ENCODE results near the gene C1orf210. TPM values are rescaled to one million over a fixed set of nuclear protein-coding genes. Genes with fewer than 3 reads are reported as not detected.

C1orf210 gene
- total RNA-seq, 2 donors from 2014 or later = 6.6 to 11.7 TPM

GRCh38 chr1:43256675-43257570 lies 28.5 kb downstream of the C1orf210 start:
- H3K4me3 ChIP-seq = no peak overlapping the region
- 58% methylated on average over 8 of the region's 8 CpGs for WGBS, 2 donors
- H3K27me3 ChIP-seq = no peaks in the 10 kb centered on the region
- peak overlapping the region; percentile 69 to 74 (median 72) for H3K27ac ChIP-seq
- TF ChIP-seq POLR2A (IDR thresholded peaks at IDR 0.05) (no peak), CTCF (IDR thresholded peaks at IDR 0.05) (no peak)
- intact Hi-C loops (cut with DNase I) = no loop called here
- H3K36me3 ChIP-seq (replicated peaks in 1 of 2; ENCODE audit: insufficient read depth in 1 of 2, low read depth in 2 of 2) = no peaks in the 10 kb centered on the region
- ATAC-seq (peak; percentile 92), DNase-seq (peak; percentile 67 to 90 (median 85))
- H3K9me3 ChIP-seq = no peaks in the 10 kb centered on the region
- peaks cover 36% of the 10 kb centered on the region for H3K4me1 ChIP-seq

DNA sequence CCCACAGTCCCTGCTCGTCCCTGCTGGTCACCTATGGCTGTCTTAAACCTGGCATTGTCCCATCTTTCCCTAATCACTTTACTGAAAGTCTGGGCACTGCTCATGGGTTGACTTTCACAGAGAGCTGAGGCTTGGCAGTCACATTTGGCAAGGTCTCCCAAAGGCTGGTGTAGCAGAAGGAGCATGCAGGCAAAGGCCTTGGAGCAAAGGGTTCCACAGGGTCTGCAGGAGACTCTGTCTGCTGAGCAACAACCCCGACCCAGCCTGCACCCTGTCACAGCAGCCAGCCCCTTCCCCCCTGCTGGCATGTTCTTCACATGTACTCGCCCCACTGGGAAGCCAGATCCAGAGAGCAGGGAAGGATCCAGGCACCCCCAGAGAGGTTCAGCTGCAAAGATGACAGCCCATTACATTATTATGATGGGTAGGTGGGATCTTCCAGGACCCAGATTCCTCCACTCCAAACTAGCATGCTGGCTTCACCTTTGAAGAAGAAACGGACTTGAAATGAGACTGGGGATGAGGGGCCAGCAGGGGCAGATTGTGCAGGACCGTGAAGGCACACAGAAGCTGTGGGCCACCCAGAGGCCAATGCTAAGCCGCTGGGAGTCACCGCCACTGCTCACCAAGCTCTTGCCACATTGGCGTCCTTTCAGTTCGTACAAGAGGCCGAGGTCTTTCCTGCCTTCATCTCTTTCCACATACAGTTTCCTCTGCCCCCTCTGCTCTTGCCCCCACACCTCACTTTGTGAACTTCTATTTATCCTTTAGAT lies 29.8 kb downstream of the C1orf210 start:
- intact Hi-C loops (cut with DNase I) = no loop called here

DNA sequence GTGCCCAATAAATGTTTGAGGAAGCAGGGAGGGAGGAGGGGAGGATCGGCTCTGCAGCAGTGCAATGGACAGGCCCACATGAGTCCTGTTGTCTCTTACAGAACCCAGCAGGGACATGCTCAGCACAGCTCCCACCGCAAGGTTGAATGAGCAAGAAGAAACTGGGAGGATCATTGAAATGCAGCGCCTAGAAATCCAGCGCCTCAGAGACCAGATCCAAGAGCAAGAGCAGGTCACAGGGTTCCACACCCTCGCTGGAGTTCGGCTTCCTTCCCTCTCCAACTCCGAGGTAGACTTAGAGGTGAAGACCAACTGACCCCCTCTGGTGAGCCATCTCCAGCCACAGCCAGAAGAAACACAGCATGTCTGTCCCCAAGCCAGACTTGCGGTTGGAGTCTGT lies 31.5 kb downstream of the C1orf210 start:
- Histone ChIP-seq H3K4me3 (no peak overlapping the region), H3K4me1 (peaks cover 28% of the 10 kb centered on the region), H3K36me3 (replicated peaks in 1 of 2; ENCODE audit: insufficient read depth in 1 of 2, low read depth in 2 of 2) (no peaks in the 10 kb centered on the region), H3K27ac (no peak overlapping the region), H3K9me3 (no peaks in the 10 kb centered on the region), H3K27me3 (no peaks in the 10 kb centered on the region)
- DNase-seq (no peak), ATAC-seq (no peak)
- no peak for TF ChIP-seq CTCF (IDR thresholded peaks at IDR 0.05)
- TF ChIP-seq POLR2A (IDR thresholded peaks at IDR 0.05) = no peak
- 89 to 95% methylated on average over 8 of the region's 8 CpGs for WGBS, 2 donors
- intact Hi-C loops (cut with DNase I) = no loop called here

More for the DNA sequence above, 29.8 kb downstream of the C1orf210 start:
- ATAC-seq = no peak
- H3K36me3 ChIP-seq (replicated peaks in 1 of 2; ENCODE audit: insufficient read depth in 1 of 2, low read depth in 2 of 2) = no peaks in the 10 kb centered on the region
- no peaks in the 10 kb centered on the region for H3K9me3 ChIP-seq
- H3K27me3 ChIP-seq = no peaks in the 10 kb centered on the region
- peak overlapping the region; percentile 9 to 74 (median 70) for H3K27ac ChIP-seq
- H3K4me3 ChIP-seq = no peak overlapping the region
- no peak for TF ChIP-seq CTCF (IDR thresholded peaks at IDR 0.05)
- TF ChIP-seq POLR2A (IDR thresholded peaks at IDR 0.05) = no peak
- DNase-seq = peak in 3 of 4 donors; percentile 52 to 71 (median 61)
- H3K4me1 ChIP-seq = peaks cover 28% of the 10 kb centered on the region
- 67 to 78% methylated on average over 8 to 10 of the region's 10 CpGs for WGBS, 2 donors

DNA sequence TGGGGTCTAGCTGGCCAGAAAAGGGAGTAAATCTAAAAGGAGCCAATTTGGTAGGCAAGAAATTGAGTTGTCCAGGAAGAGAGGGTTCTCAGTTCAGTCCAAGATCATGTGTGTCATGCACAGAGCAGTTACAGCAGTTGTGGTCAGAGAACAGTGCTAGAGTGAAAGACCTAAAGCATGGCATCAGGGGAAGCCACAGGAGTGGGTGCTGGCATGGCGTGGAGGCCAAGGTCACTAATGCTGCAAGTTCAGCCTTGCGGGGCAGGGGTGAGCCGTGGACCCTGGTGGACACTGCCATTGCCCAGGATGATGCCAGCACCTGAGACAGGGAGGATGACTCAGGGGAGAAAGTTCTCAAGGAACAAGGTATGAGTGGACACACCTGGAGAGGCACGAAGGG lies 32.2 kb downstream of the C1orf210 start:
- peaks cover 28% of the 10 kb centered on the region for H3K4me1 ChIP-seq
- DNase-seq = no peak
- 87 to 89% methylated on average over 4 of the region's 4 CpGs for WGBS, 2 donors

More for the DNA sequence above, 32.2 kb downstream of the C1orf210 start:
- no peak overlapping the region for H3K27ac ChIP-seq
- H3K36me3 ChIP-seq (replicated peaks in 1 of 2; ENCODE audit: insufficient read depth in 1 of 2, low read depth in 2 of 2) = no peaks in the 10 kb centered on the region
- H3K9me3 ChIP-seq = no peaks in the 10 kb centered on the region
- TF ChIP-seq CTCF (IDR thresholded peaks at IDR 0.05) = no peak
- no peak for TF ChIP-seq POLR2A (IDR thresholded peaks at IDR 0.05)
- ATAC-seq = no peak
- no peak overlapping the region for H3K4me3 ChIP-seq
- intact Hi-C loops (cut with DNase I) = no loop called here
- no peaks in the 10 kb centered on the region for H3K27me3 ChIP-seq
